HUES6 (cell line): ENCODE results near the gene LRSAM1.

Experiments
- H3K27ac ChIP-seq: 2 replicates; pipeline ENCODE4 v1.7.0; 2013; ENCODE audit warnings: low read depth, mild to moderate bottlenecking, low read length, inconsistent platforms
- H3K27me3 ChIP-seq: 2 replicates; pipeline ENCODE4 v1.6.1; 2013; ENCODE audit warnings: low read length; ENCODE audit not compliant: control insufficient read depth, insufficient read depth
- H3K36me3 ChIP-seq: 2 replicates; pipeline ENCODE4 v1.6.1; 2013; ENCODE audit warnings: low read length; ENCODE audit not compliant: control insufficient read depth, insufficient read depth
- H3K4me1 ChIP-seq: 2 replicates; pipeline ENCODE4 v1.6.1; 2013; ENCODE audit warnings: low read length; ENCODE audit not compliant: control insufficient read depth, insufficient read depth
- H3K4me3 ChIP-seq: 2 replicates; pipeline ENCODE4 v1.5.1; 2013; ENCODE audit warnings: low read depth, low read length
- H3K9ac ChIP-seq: one replicate; pipeline ENCODE4 v1.6.1; 2013; ENCODE audit warnings: mild to moderate bottlenecking, low read length
- H3K9me3 ChIP-seq: 2 replicates; pipeline ENCODE4 v1.6.1; 2013; ENCODE audit warnings: low read depth, low read length; ENCODE audit not compliant: control insufficient read depth, insufficient read depth

The LRSAM1 gene

GRCh38 chr9:127506814-127507750 is 55.8 kb downstream of the LRSAM1 start:
- Histone ChIP-seq H3K9me3 (no peaks in the 10 kb centered on the region), H3K36me3 (peaks cover 44% of the 10 kb centered on the region), H3K27me3 (no peaks in the 10 kb centered on the region), H3K4me3 (no peak overlapping the region), H3K4me1 (no peaks in the 10 kb centered on the region), H3K9ac (no peak overlapping the region), H3K27ac (no peak overlapping the region)

GRCh38 chr9:127507751-127508648 is 56.7 kb downstream of the LRSAM1 start:
- no peak overlapping the region for H3K4me3 ChIP-seq
- no peak overlapping the region for H3K9ac ChIP-seq
- peaks cover 43% of the 10 kb centered on the region for H3K36me3 ChIP-seq
- no peak overlapping the region for H3K27ac ChIP-seq
- no peaks in the 10 kb centered on the region for H3K9me3 ChIP-seq
- H3K4me1 ChIP-seq, result no peaks in the 10 kb centered on the region
- H3K27me3 ChIP-seq, result no peaks in the 10 kb centered on the region

GRCh38 chr9:127508901-127509260 is 57.6 kb downstream of the LRSAM1 start:
- no peak overlapping the region for H3K9ac ChIP-seq
- peaks cover 44% of the 10 kb centered on the region for H3K36me3 ChIP-seq
- no peaks in the 10 kb centered on the region for H3K4me1 ChIP-seq
- no peak overlapping the region for H3K4me3 ChIP-seq
- H3K27ac ChIP-seq, result no peak overlapping the region
- no peaks in the 10 kb centered on the region for H3K9me3 ChIP-seq
- no peaks in the 10 kb centered on the region for H3K27me3 ChIP-seq

GRCh38 chr9:127509261-127509954 is 58.1 kb downstream of the LRSAM1 start:
- H3K9ac ChIP-seq, result no peak overlapping the region
- H3K36me3 ChIP-seq, result peaks cover 45% of the 10 kb centered on the region
- no peak overlapping the region for H3K4me3 ChIP-seq
- no peak overlapping the region for H3K27ac ChIP-seq
- no peaks in the 10 kb centered on the region for H3K9me3 ChIP-seq
- H3K27me3 ChIP-seq, result no peaks in the 10 kb centered on the region
- no peaks in the 10 kb centered on the region for H3K4me1 ChIP-seq

GRCh38 chr9:127509955-127510299 is 58.6 kb downstream of the LRSAM1 start:
- peaks cover 45% of the 10 kb centered on the region for H3K36me3 ChIP-seq
- H3K4me3 ChIP-seq, result no peak overlapping the region
- H3K27ac ChIP-seq, result no peak overlapping the region
- H3K9me3 ChIP-seq, result no peaks in the 10 kb centered on the region
- no peaks in the 10 kb centered on the region for H3K27me3 ChIP-seq
- H3K9ac ChIP-seq, result no peak overlapping the region
- H3K4me1 ChIP-seq, result no peaks in the 10 kb centered on the region

GRCh38 chr9:127514468-127514867 is 63.2 kb downstream of the LRSAM1 start:
- no peak overlapping the region for H3K9ac ChIP-seq
- H3K27me3 ChIP-seq, result no peaks in the 10 kb centered on the region
- peaks cover 41% of the 10 kb centered on the region for H3K36me3 ChIP-seq
- H3K4me3 ChIP-seq, result no peak overlapping the region
- no peak overlapping the region for H3K27ac ChIP-seq
- no peaks in the 10 kb centered on the region for H3K9me3 ChIP-seq
- H3K4me1 ChIP-seq, result peaks cover 4% of the 10 kb centered on the region; the same call in 1 of the 2 replicates

GRCh38 chr9:127516835-127517607 is 65.7 kb downstream of the LRSAM1 start:
- no peak overlapping the region for H3K9ac ChIP-seq
- H3K36me3 ChIP-seq, result peaks cover 44% of the 10 kb centered on the region
- no peak overlapping the region for H3K4me3 ChIP-seq
- H3K27me3 ChIP-seq, result no peaks in the 10 kb centered on the region
- H3K9me3 ChIP-seq, result no peaks in the 10 kb centered on the region
- H3K27ac ChIP-seq, result no peak overlapping the region
- peaks cover 21% of the 10 kb centered on the region for H3K4me1 ChIP-seq

GRCh38 chr9:127517620-127518019 is 66.3 kb downstream of the LRSAM1 start:
- H3K36me3 ChIP-seq, result peaks cover 50% of the 10 kb centered on the region
- peaks cover 24% of the 10 kb centered on the region for H3K4me1 ChIP-seq
- H3K27ac ChIP-seq, result no peak overlapping the region
- no peak overlapping the region for H3K9ac ChIP-seq
- H3K9me3 ChIP-seq, result peaks cover under 1% of the 10 kb centered on the region
- no peak overlapping the region for H3K4me3 ChIP-seq
- no peaks in the 10 kb centered on the region for H3K27me3 ChIP-seq

GRCh38 chr9:127518091-127518856 is 67.0 kb downstream of the LRSAM1 start:
- peaks cover 49% of the 10 kb centered on the region for H3K36me3 ChIP-seq
- H3K9me3 ChIP-seq, result peaks cover 6% of the 10 kb centered on the region
- peaks cover 24% of the 10 kb centered on the region for H3K4me1 ChIP-seq
- H3K4me3 ChIP-seq, result no peak overlapping the region
- no peaks in the 10 kb centered on the region for H3K27me3 ChIP-seq
- no peak overlapping the region for H3K9ac ChIP-seq
- no peak overlapping the region for H3K27ac ChIP-seq
